Stimulated activated naive CD4-positive, alpha-beta T cell treated with Interleukin-2 at 50 U/mL for 16 hours (primary cell): Measurements from ENCODE around the gene B4GALNT3.
A peak's percentile ranks its signal among the peaks of the same experiment; 100 is the strongest.
"Not testable (repeated sequence)": the region's sequence is repeated elsewhere in the genome, so short reads cannot be mapped to it uniquely, and the experiment has no call there.

Experiments
- DNase-seq: peaks from one replicate; lab custom pipeline; 2025; lab: John Stamatoyannopoulos, UW

Gene B4GALNT3

DNA sequence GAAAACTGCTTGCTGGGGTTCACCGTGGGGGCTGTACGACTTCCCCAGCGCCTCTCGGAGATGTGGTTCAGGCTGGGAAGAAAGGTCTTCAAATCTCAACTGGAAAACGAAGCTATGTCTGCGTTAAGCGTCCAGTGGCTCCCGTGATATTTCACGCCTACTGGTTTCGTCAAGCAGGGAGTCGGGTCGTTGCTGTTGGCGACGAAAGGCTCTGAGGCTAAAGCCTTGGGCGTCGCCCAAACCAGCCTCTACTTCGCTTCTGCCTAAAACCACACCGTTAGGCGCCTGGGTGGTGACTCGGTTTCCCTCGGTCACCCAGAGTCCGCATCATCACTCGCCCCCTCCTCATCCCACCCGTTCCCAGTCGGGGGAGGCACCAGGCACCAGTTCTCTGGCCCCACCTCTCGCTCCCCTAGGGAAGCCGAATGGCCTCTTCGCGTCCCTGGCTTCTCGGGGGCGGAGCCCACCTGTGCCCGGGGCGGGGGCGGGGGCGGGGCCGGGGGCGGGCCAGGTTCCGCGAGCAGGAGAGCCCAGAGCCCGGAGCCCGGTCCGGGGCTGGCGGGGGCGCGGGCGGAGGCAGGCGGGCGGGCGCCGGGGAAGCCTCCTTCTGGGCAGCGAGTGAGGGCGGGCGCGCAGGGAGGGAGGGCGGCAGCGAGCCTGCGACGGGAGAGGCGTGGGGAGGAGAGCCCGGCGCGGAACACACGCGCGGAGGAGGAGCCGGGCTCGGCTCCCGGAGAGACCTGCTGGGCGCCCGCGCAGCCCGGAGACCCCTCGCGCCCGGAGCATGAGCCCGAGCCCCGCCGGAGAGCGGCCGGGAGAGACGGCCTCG, at the start of gene B4GALNT3:
TSS of gene B4GALNT3 (plus strand) at position 510 of the 829 bp plus-strand sequence. CDS start 438 bp downstream, outside the sequence.
- DNase-seq: peak; percentile 32

DNA sequence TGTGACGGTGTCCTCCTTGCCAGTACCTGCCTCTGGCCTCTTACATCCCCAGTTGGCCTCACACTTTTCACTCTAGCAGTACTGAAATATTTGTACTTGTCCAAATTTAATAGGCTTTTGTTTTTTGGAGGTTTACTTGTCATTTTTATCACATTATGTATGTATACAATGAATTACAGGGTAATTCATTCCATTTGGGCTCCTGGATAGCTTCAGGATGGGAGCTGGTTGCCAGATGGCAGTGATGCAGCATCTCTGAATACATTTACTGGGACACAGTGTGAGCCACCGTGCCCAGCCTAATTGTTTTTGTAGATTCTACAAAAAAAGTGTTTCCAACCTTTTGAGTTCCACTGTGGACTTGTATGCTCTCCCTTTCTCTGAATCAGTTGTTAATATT, 44.9 kb upstream of the B4GALNT3 start:
- DNase-seq: no peak

DNA sequence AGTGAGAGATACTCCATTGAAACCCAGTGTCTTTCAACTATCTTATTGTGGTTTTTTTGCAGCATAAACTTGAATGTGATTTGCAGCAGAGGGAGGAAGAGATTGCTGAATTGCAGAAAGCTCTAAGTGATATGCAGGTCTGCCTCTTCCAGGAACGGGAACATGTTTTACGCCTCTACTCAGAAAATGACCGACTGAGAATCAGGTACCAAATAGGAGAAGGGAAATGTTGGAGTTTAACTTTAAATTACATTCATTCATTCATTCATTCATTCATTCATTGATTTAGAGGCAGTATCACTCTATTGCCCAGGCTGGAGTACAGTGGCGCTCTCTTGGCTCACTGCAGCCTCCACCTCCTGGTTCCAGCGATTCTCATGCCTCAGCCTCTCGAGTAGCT, 41.3 kb upstream of the B4GALNT3 start:
- no peak for DNase-seq

DNA sequence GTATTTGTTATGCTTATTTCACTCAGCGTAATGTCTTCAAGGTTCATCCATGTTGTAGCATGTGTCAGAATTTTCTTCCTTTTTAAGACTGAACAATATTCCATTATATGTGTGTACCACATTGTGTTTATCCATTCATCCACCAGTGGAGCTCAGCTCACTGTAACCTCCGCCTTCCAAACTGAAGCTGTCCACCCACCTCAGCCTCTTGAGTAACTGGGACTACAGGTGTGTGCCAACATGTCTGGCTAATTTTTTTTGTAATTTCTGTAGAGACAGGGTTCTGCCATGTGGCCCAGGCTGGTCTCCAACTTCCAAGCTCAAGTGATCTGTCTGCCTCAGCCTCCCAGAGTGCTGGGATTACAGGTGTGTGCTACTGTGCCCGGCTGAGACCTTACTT, 37.2 kb upstream of the B4GALNT3 start:
- DNase-seq: no peak

DNA sequence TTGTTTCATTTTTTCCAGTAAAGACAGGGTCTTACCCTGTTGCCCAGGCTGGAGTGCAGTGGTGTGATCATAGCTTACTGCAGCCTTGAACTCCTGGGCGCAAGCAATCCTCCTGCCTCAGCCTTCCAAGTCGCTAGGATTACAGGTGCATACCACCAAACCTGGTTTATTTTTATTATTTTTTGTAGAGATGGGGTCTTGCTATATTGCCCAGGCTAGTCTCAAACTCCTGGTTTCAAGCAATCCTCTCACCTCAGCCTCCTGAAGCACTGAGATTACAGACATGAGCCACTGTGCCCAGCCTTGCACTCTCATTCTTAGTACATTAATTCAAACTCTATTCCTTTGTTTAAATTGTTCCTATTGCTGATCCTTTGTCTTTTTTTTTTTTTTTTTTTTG, 24.0 kb upstream of the B4GALNT3 start:
- DNase-seq: not testable (repeated sequence)

DNA sequence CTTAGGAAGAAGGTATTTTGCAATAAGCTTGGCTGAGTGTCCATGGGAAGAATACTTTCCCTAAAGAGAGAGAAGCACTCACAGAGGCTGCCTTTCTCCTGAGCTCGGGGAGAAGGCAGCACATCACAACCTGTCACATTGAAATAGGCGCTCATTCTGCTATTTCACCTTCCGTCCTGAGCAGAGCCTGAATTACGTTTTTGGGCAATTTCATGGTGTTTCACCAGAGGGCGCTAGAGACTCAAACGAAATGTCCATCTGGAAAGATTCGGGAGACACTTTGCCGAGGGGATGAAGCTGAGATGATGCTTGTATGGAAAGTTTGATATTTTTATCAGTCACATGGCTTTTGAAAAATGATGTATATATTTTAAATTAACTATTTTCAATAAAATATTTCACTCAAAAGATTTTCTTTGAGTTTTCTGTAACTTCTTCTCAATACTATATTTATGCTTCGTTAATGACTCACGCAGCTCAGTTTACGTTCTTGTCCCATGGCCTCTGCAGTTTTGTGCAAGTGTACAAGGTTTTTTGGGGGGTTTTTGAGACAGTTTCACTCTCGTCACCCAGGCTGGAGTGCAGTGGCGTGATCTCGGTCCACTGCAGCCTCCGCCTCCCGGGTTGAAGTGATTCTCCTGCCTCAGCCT, 17.4 kb upstream of the B4GALNT3 start:
- no peak for DNase-seq

DNA sequence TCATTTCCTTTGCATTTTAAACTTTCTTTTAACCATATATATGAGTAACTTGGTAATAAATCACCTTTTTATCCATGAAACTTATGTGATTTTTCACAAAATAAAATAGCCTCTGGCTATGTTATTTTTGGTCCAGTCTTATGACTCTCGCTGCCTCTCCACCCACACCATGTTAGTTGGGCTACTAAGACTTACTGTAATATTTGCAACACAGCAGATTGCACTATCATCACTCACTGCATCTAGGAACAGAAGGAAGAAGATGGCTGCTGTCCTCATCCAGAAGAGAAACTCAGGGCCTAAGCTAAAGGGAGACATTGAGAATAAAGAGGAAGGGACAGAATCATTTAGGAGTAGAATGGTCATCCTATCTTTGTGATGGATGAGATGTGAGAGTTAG, 12.6 kb upstream of the B4GALNT3 start:
- DNase-seq: no peak

DNA sequence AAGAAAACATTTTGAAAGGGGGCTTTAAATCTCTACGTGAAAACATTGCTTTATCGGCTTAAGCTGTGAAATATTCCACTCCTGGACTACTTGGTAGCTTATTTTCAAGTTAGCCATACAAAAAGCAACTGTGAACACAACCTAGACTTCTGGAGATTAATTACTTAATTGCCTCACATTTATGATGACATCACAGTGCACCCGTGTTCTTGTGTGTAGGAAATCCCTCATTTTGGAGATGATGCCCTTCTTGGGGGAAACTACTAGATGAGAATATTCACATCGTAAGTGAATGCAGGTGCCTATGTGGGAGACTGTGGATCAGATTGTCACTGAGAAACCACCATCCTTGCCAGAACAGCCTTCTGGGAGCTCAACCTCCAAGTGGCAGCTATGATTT, 10.5 kb upstream of the B4GALNT3 start:
- DNase-seq: no peak

DNA sequence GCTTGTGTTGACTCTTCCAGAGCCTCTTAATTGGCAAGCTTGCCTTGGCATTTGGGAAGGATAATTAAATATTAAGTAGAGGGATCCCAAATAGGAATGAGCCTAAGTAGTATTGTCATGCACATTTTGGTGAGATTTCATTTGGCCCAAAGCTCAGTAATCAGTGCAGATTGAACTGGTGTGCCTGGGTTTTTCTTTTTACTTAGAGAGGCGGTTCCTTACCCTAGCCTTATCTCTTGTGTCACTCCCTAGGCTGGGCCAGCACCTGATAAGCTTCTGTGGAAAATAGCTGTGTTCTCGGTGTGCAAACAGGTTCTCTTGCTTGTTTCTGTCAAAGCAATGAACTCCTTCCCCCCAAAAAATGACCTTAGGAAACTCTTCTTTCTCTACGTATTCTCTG, 9.3 kb upstream of the B4GALNT3 start:
- no peak for DNase-seq

DNA sequence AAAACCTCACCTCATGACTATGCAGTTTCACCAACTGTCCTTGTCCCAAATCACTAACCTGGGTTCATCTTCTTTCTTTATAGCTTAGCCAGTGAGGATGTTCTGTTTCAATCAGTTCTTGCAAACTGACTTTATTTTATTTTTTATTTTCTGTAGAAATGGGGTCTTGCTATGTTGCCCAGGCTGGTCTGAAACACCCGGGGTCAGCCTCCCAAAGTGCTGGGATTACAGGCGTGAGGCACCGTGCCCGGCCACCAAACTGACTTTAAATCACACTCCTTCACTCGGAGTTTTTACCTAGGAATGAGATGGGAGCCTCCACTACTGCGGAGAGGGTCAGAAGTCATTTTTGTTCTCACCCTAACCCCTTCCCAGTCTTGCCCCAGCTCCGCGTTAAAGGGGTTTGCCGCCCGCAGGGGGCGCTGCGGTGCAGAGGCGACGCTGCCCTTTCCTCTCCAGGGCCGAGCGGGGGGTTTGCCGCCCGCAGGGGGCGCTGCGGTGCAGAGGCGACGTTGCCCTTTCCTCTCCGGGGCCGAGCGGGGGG, 7.0 kb upstream of the B4GALNT3 start:
- DNase-seq: peak; percentile 52

DNA sequence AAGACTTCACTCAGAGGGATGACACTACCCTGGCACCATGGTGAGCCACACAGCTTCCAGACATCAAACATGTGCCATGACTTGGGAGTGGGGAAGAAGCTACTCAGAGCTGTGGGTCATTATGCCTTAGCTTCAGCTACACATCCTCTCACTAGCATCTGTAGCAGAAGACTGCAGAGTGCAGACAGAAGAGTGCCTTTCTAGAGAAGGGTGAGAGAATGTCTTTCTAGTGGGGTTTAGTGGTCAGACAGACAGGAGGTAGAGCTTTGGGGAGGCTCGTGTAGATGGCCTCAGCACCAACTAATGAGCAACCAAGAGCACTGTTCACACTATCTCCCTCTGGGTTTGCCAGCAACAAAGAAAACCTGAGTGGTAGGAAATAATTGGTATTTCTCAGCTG, 4.9 kb upstream of the B4GALNT3 start:
- DNase-seq: no peak

DNA sequence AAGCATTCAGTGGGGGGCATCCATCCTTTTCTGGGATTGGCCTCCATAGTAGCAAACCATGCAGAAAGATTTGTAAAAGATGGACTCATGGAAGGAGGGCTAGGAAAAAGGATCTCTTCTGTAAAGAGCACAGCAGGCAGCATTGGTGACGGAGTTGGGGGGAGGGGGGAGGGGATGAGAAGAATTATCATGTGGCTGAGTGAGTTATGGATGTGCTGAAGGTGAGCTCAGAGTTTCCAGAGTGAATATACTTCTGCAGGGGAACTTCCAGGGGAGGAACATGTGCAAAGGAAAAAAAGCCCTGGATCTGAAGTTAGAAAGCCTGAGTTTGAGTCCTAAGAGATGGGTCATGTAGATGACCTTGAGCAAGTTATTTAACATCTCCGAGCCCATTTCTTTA, 3.9 kb upstream of the B4GALNT3 start:
- DNase-seq: no peak

DNA sequence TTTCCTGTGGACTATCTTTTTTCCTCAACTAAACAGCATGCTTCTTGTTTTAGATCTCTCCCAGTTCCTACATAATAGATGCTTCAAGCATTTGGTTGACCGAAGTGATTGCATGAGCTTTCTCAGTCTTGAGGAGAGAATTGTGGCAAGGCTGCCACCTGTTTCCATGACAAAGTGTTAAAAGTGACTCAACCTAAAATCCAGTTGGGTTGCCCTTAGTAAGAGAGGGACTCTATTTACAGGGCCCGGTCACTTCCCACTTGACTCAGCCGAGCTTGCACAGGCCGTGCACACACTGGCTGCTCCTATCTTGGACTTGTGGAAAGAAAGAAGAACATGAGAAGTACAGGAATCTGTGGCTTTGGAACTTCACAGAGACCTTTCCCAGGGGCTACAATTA, 2.1 kb upstream of the B4GALNT3 start:
- DNase-seq: no peak

DNA sequence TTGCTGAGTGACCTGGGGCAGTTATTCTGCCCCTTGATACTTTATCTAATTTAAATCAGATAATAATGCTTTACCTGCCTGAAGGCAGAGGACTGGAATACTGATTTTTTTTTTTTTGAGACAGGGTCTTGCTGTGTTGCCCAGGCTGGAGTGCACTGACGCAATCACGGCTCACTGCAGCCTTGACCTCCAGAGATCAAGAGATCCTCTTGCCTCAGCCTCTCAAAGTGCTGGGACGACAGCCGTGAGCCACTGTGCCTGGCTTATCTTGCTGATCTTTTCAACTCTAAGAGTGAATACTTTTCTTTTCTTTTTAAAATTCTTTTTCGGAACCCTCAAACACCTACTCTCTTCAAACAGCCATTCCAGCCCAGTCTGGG, 699 bp upstream of the B4GALNT3 start:
- no peak for DNase-seq

DNA sequence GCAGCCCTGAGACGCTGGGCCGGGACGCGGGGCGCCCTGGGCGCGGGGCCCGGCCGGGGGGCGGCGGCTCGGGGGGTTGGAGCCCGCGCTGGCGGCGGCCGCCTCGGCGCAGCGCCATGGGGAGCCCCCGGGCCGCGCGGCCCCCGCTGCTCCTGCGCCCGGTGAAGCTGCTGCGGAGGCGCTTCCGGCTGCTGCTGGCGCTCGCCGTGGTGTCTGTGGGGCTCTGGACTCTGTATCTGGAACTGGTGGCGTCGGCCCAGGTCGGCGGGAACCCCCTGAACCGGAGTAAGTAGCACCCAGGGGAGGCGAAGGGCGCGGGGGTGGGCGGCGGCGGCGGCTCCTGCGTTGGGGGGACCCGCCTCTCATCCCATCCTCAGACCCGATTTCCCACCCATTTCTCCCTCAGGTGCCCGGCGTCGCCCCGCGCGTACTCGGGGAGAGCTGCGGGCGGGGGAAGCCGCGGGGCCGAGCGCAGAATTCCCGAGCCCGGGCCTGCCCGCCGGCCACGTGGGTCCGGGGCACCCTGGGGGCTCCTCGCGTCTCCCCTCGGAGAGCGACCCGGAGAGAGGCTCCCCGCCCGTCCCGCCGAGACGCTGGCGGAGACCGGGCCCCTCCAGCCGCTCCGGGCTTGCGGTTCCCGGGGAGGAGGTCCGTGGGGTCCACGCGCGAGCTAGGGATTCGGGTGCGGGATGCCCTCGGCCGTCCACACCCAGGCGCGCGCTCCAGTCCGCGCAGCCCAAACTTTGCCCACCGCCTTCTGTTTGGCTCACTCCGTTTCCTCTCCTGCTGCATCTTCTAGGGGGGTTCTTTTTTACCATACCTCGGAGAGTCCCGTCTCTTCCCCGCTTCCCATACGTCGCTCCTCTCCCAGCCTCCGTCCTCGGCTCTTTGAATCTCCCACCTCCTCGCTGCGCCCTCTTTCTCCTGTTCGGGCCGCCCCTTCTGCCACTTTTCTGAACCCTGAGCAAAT, 807 bp downstream of the B4GALNT3 start:
- peak; percentile 22 for DNase-seq

DNA sequence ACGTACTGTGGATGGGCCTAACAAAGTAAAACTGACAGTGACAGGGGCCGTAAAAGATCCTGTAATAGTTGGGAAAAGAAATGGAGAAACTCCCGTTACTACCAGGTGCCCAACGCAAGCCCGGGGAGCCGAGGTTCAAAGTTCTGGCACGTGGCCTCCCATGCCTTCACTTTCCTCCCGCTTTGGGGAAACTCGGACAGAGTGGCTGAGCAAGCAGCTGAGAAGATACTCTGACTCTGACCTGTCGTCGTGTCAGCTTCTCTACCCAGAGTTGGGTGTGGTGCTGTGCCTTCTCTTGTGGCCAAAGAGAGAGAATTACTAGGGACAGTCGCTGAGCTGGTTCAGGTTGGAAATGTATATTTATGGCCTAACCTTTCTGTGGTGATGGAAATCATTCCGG, 1.7 kb downstream of the B4GALNT3 start:
- no peak for DNase-seq

DNA sequence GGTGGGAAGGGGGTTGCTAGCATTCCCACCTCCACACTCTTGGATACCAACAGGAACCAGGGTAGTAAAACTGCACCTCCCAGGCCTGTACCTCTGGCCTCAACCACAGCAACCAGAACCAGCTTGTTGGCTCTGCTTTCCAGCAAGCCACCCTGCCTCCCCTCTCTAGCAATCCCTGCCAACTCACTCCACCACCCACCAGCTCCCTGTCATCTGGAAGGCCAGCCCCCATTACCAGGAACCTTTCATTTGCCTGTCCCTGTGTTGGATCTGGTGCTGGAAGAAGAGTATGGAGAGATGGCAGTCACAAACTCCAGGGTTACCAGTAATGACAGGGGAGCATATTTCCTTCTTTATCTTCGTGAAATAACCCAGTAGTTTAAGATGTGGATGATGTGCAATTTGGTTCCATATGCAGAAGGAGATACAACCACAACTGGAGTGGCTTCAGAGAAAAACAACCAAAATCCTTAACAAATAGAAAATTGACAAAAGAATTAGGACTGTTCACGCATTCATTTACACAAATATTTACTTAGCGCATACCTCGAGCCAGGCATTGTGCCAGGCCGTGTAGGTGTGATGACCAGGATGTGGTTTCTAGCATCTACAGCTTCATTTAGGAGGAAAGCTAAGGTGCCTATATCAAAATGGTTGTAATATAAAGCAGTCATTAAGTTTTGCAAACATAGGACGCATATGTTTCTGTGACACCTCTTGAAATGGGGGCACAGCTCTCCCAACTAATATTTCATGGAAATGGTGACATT, 3.4 kb downstream of the B4GALNT3 start:
- no peak for DNase-seq

DNA sequence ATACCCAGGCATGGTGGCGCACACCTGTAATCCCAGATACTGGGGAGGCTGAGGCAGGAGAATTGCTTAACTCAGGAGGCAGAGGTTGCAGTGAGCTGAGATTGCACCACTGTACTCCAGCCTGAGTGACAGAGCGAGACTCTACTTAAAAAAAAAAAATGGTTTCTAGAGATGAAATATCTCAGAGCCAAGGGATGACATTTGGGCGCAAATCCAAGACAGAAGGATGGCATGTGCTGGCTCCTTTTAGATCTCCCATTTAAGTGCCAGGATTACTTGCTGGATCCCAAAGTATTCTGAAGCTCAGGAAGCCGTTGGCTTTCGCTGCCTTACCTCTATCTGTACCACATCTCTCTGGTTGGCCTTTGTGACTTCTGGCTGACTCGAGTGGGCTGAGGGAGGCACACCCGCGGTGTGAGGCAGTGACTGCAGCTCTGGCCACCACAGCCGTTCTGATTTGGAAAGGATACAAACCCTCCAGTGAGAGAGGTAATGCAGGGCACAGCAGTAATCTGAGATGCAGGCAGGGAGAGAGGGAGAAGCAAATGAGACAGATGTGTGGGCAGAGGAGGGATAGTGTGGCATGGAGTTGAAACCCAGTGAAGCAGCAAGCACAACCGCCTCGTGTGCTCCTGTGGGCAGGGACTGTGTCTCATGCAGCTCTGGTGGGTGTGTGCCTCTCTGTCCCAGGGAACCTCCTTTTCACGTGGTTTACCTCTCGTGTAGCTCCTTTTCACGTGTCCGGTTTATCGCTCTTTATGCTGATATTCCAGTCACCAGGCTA, 4.9 kb downstream of the B4GALNT3 start:
- DNase-seq: no peak

DNA sequence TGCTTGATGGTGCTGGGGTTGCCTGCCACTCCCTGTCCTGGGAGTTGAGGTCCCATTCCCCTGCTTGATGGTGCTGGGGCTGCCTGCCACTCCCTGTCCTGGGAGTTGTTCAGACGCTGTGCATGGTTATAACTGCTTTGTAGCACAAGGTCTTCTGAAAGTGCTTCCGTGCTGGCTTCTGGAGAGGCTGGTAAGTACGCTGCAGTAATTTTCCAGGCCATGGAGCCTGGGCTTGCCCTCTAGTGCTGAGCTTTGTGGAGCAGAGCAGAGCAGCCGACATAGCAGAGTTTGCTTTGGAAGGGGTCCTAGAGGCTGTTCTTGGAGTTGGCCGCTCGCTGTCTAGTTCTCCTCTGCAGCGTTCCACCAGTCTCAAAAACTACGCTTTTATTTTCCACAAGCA, 6.3 kb downstream of the B4GALNT3 start:
- no peak for DNase-seq

DNA sequence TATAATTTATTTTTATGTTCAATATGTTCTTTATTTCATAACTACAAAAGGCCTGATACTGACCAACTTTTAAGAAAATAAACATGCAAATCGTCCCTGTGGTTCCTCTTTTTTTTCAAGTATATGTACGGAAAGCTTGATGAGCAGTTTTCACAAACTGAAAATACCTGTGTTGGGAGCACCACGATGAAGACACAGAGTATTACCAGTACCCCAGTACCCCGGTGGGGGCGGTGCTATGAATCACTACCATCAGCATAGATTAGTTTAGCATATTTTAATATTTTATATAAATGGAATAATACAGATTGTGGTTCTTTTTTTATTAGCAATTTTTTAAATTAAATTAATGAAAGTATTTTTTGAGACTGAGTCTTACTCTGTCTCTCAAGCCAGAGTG, 7.0 kb downstream of the B4GALNT3 start:
- no peak for DNase-seq

DNA sequence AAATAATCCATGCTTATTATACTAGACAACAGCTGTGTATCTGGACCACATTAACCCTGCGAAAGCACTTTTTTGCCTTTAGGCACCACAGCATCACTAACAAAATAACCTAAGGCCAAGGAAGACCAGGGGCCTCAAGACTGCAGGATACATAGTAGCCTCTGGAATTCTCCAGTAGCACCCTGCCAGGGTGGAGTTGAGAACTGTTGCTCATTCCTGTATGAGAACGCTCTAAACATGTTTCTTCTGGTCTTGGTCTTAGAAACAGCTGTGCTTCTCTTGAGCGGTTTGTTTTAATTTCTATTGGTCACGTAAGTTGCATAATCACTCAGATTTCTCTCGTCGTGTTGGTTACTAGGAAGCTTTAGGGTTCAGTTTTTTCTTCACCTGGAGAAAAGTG, 7.9 kb downstream of the B4GALNT3 start:
- no peak for DNase-seq
